ENCODE measurements around the gene NME3.

NME3 gene

GRCh38 chr16:1752853-1753252 is 18.5 kb downstream of the NME3 start:
- DNase-seq (ENCODE audit: low read depth, low spot score): no peak
- TF ChIP-seq, protein P1, sequence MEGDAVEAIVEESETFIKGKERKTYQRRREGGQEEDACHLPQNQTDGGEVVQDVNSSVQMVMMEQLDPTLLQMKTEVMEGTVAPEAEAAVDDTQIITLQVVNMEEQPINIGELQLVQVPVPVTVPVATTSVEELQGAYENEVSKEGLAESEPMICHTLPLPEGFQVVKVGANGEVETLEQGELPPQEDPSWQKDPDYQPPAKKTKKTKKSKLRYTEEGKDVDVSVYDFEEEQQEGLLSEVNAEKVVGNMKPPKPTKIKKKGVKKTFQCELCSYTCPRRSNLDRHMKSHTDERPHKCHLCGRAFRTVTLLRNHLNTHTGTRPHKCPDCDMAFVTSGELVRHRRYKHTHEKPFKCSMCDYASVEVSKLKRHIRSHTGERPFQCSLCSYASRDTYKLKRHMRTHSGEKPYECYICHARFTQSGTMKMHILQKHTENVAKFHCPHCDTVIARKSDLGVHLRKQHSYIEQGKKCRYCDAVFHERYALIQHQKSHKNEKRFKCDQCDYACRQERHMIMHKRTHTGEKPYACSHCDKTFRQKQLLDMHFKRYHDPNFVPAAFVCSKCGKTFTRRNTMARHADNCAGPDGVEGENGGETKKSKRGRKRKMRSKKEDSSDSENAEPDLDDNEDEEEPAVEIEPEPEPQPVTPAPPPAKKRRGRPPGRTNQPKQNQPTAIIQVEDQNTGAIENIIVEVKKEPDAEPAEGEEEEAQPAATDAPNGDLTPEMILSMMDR (IDR thresholded peaks at IDR 0.05; ENCODE audit: low read depth, low read length): no peak
- in situ Hi-C loops (cut with HindIII; ENCODE audit: low sequenced_read_pairs): no loop called here
- H3K4me3 ChIP-seq (ENCODE audit: low read depth, low read length): no peak overlapping the region

- DNase-seq (ENCODE audit: low read depth, low spot score): no peak
- in situ Hi-C loops (cut with HindIII; ENCODE audit: low sequenced_read_pairs): no loop called here
- H3K4me3 ChIP-seq (ENCODE audit: low read depth, low read length): no peak overlapping the region
- TF ChIP-seq, protein P1 (IDR thresholded peaks at IDR 0.05; ENCODE audit: low read depth, low read length): no peak
These were observed 19.4 kb downstream of the NME3 start for GRCh38 chr16:1751946-1752345.

GRCh38 chr16:1749152-1750117 is 21.9 kb downstream of the NME3 start:
- no peak for DNase-seq (ENCODE audit: low read depth, low spot score)
- TF ChIP-seq, protein P1 (IDR thresholded peaks at IDR 0.05; ENCODE audit: low read depth, low read length): no peak
- H3K4me3 ChIP-seq (ENCODE audit: low read depth, low read length): no peak overlapping the region
- in situ Hi-C loops (cut with HindIII; ENCODE audit: low sequenced_read_pairs): no loop called here

- in situ Hi-C loops (cut with HindIII; ENCODE audit: low sequenced_read_pairs): no loop called here
- H3K4me3 ChIP-seq (ENCODE audit: low read depth, low read length): no peak overlapping the region
- no peak for DNase-seq (ENCODE audit: low read depth, low spot score)
- TF ChIP-seq, protein P1 (IDR thresholded peaks at IDR 0.05; ENCODE audit: low read depth, low read length): no peak
These were observed 23.4 kb downstream of the NME3 start for GRCh38 chr16:1747934-1748333.

- in situ Hi-C loops (cut with HindIII; ENCODE audit: low sequenced_read_pairs): no loop called here
- DNase-seq (ENCODE audit: low read depth, low spot score): no peak
- TF ChIP-seq, protein P1 (IDR thresholded peaks at IDR 0.05; ENCODE audit: low read depth, low read length): no peak
- H3K4me3 ChIP-seq (ENCODE audit: low read depth, low read length): no peak overlapping the region
These were observed 24.6 kb downstream of the NME3 start for GRCh38 chr16:1746693-1747195.

DNA sequence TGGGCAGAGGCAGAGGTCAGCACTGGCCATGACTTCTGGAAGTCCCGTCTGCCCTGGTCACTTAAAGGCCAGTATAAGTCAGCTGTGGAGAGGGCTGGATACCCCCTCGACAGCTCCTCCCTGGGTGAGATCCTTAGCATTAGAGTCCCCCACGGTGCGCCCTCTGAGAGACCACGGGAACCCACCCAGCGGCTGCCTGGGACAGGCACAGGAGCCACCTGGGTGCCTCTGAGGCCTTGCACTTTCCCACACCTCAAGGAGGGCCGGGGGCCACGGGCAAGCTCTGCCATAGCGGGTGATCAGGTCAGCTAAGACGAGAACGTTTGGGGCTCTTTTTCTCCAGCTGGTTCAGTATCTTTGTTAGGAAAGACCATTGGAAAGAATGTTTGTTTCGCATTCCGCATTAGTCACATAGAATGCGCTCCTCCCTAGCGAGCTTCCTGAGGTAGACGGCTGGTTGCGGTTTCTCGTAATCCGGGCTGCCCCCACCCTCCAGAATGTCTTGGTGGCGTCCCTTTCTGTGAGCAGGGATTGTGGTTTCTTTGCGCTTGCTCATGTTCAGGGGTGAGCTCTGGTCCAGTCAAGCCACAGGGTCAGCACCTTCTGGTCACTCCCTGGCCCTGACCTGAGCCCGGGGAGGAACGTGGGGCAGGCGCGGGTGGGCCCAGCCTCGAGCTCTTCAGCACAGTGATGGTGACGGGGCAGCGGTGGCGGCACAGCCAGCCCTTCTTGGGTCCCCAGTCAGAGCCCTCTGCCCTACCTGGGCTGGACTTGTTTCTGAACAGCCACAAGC is 25.2 kb downstream of the NME3 start:
- in situ Hi-C loops (cut with HindIII; ENCODE audit: low sequenced_read_pairs): no loop called here
- peak; percentile 92 for DNase-seq (ENCODE audit: low read depth, low spot score)
- H3K4me3 ChIP-seq (ENCODE audit: low read depth, low read length): peak overlapping the region; percentile 20
- TF ChIP-seq, protein P1 (IDR thresholded peaks at IDR 0.05; ENCODE audit: low read depth, low read length): no peak
